Endothelial cell (in vitro differentiated cells): ENCODE data around the gene SDSL. TPM values are rescaled to one million over a fixed set of nuclear protein-coding genes. Genes with fewer than 3 reads are reported as not detected.

Experiments
- DNase-seq: peaks from one replicate; pipeline ENCODE4 v3.0.0; 2021; ENCODE audit warnings: low spot score
- H3K27ac Mint-ChIP-seq: one replicate; pipeline ENCODE4 v1.8.0; 2021; ENCODE audit warnings: mixed read lengths, inconsistent platforms; ENCODE audit not compliant: unreplicated experiment
- H3K27me3 Mint-ChIP-seq: one replicate; pipeline ENCODE4 v1.8.0; 2021; ENCODE audit warnings: mild to moderate bottlenecking, moderate library complexity, mixed read lengths, inconsistent platforms; ENCODE audit not compliant: unreplicated experiment
- H3K36me3 Mint-ChIP-seq: one replicate; pipeline ENCODE4 v1.8.0; 2021; ENCODE audit warnings: mild to moderate bottlenecking, low read depth, mixed read lengths, inconsistent platforms; ENCODE audit not compliant: unreplicated experiment
- H3K4me1 Mint-ChIP-seq: one replicate; pipeline ENCODE4 v1.8.0; 2021; ENCODE audit warnings: mild to moderate bottlenecking, mixed read lengths, inconsistent platforms; ENCODE audit not compliant: unreplicated experiment
- H3K4me3 Mint-ChIP-seq: one replicate; pipeline ENCODE4 v1.8.0; 2021; ENCODE audit warnings: mild to moderate bottlenecking, mixed read lengths, inconsistent platforms; ENCODE audit not compliant: unreplicated experiment
- H3K9me3 Mint-ChIP-seq: one replicate; pipeline ENCODE4 v1.8.0; 2021; ENCODE audit warnings: mixed read lengths, inconsistent platforms; ENCODE audit not compliant: unreplicated experiment
- total RNA-seq: library from RNA; stranded (reverse); fragmentation: NEBNext Ultra II Directional; extraction: Animal tissue kit (Norgen Biotek cat#: 25700); gene quantifications from one replicate; pipeline ENCODE4 v1.2.1, GENCODE V29; 2021; ENCODE audit not compliant: unreplicated experiment
- TF ChIP-seq, protein P1 (sequence below): fragments of 200-600 bp; sonication (generic); IDR thresholded peaks from one replicate; pipeline ENCODE4 v1.5.0; 2021; ENCODE audit warnings: antibody characterized with exemption; ENCODE audit not compliant: unreplicated experiment

Gene SDSL
- total RNA-seq, 1 donor from 2014 or later = 1.3 TPM

DNA sequence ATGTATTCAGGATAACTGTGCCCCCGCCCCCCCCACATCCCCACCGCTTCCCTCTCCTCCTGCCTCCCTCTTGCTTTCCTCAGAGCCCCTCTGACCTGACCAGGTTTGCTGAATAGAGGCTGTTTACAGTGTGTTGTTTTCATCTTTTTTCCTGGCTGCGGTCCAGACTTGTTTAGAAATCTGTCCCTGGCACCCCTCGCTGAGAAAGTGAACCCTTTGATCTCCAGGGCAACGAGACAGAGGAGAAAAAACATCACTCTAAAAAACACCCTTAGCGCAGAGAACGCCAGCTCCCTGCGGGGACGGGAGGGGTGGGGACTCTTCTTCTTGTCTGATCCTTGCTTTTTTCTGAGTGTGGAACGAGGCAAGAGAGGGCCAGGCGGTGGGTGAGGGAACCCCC is 41.0 kb upstream of the SDSL start:
- no peak overlapping the region for H3K27ac Mint-ChIP-seq
- no peak for DNase-seq
- H3K4me3 Mint-ChIP-seq = no peak overlapping the region
- no peaks in the 10 kb centered on the region for H3K9me3 Mint-ChIP-seq
- peaks cover 6% of the 10 kb centered on the region for H3K36me3 Mint-ChIP-seq
- TF ChIP-seq, protein P1, sequence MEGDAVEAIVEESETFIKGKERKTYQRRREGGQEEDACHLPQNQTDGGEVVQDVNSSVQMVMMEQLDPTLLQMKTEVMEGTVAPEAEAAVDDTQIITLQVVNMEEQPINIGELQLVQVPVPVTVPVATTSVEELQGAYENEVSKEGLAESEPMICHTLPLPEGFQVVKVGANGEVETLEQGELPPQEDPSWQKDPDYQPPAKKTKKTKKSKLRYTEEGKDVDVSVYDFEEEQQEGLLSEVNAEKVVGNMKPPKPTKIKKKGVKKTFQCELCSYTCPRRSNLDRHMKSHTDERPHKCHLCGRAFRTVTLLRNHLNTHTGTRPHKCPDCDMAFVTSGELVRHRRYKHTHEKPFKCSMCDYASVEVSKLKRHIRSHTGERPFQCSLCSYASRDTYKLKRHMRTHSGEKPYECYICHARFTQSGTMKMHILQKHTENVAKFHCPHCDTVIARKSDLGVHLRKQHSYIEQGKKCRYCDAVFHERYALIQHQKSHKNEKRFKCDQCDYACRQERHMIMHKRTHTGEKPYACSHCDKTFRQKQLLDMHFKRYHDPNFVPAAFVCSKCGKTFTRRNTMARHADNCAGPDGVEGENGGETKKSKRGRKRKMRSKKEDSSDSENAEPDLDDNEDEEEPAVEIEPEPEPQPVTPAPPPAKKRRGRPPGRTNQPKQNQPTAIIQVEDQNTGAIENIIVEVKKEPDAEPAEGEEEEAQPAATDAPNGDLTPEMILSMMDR = no peak
- no peaks in the 10 kb centered on the region for H3K4me1 Mint-ChIP-seq
- H3K27me3 Mint-ChIP-seq = peaks cover 6% of the 10 kb centered on the region

DNA sequence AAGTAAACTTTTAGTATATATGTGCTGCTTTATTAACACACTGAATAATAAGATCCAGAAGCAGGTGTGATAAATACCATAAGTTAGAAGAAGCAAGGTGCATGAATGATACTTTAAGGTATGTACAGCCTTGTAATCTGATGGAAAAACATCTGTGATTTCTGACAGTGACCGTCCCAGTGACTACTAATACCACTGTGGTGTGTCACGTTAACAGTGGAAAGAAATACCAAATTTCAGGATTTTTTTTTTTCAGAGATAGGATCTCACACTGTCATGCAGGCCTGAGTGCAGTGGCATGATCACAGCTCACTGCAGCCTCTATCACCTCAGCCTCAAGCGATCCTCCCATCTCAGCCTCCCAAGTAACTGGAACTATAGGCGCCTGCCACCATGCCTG is 40.0 kb upstream of the SDSL start:
- TF ChIP-seq, protein P1 = no peak
- peaks cover 6% of the 10 kb centered on the region for H3K36me3 Mint-ChIP-seq
- DNase-seq = no peak
- no peaks in the 10 kb centered on the region for H3K9me3 Mint-ChIP-seq
- no peak overlapping the region for H3K27ac Mint-ChIP-seq
- H3K4me3 Mint-ChIP-seq = no peak overlapping the region
- H3K27me3 Mint-ChIP-seq = peaks cover 6% of the 10 kb centered on the region
- no peaks in the 10 kb centered on the region for H3K4me1 Mint-ChIP-seq

DNA sequence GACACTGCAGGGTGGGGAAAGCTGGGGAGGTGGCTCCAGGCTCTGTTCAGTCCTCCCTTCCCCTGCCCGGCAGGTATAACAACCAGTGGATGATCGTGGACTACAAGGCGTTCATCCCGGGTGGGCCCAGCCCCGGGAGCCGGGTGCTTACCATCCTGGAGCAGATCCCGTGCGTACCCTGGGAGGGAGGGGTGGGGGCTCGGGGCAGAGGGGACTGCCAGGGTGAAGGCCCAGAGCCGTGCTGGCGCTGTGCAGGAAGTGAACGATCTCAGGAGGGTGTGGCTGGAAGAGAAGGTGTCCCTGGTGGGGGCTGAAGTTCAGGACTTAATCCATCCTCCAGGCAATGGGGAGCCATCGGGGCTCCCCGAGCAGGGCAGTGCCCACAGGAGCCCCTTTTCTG is 37.4 kb upstream of the SDSL start:
- no peaks in the 10 kb centered on the region for H3K4me1 Mint-ChIP-seq
- H3K9me3 Mint-ChIP-seq = no peaks in the 10 kb centered on the region
- no peak overlapping the region for H3K4me3 Mint-ChIP-seq
- TF ChIP-seq, protein P1 = no peak
- peaks cover 6% of the 10 kb centered on the region for H3K36me3 Mint-ChIP-seq
- H3K27me3 Mint-ChIP-seq = peaks cover 6% of the 10 kb centered on the region
- no peak overlapping the region for H3K27ac Mint-ChIP-seq
- no peak for DNase-seq

DNA sequence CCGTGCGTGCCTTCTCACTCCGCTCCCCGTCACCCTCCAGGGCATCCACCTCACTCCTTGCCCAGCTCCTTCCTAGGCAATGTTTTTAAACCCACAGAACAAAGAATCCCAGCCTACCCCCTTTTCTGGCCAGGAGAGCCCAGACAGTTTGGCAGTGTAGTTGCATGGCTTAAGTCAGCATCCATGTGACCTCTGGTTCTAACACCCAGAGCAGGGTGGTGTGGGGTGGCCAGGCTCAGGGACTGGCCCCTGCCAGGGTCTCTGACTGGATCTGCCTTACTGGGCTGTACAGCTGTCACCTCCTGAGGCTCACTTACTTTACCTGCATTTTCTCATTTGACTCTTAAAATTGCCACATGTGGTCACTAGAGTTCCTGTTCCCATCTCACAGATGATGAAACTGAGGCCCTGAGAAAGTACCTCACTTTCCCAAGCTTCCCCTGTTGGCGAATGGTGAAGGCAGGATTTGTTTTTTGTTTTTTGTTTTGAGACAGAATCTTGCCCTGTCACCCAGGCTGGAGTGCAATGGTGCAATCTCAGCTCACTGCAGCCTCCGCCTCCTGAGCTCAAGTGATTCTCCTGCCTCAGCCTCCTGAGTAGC is 36.8 kb upstream of the SDSL start:
- Mint-ChIP-seq H3K9me3 (no peaks in the 10 kb centered on the region), H3K4me3 (no peak overlapping the region), H3K27me3 (peaks cover 6% of the 10 kb centered on the region), H3K36me3 (peaks cover 6% of the 10 kb centered on the region), H3K27ac (no peak overlapping the region), H3K4me1 (no peaks in the 10 kb centered on the region)
- DNase-seq = no peak
- TF ChIP-seq, protein P1 = no peak

DNA sequence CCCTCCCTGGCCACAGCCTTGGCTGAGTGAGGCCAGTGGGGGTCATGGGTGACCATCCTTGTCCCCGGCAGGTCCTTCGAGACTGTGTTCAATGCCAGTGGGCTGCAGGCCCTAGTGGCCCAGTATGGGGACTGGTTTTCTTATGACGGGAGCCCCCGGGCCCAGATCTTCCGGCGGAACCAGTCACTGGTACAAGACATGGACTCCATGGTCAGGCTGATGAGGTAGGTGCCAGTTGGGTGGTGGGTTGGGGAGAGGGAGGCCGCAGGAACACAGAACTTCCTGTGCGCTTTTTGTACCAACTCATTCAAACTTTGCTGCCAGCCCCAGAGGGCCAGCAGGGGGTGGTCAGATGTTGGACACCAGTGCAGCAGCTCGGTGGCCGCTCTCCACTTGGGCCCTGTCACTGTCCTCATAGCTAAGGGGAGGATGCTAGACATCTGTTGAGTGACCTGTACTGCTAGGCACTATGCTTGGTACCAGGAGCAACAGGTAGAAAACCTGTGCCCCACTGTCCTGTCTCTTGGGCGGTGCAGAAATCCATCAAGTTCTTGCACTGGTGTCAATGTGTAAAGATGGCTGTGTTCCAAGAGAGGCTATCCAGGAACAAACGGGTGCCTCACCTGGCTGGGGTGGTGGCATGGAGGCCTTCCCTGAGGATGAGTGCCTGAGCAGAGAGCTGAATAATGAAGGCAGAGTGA is 35.2 kb upstream of the SDSL start:
- H3K27ac Mint-ChIP-seq = no peak overlapping the region
- TF ChIP-seq, protein P1 = no peak
- no peak overlapping the region for H3K4me3 Mint-ChIP-seq
- peaks cover 6% of the 10 kb centered on the region for H3K36me3 Mint-ChIP-seq
- no peaks in the 10 kb centered on the region for H3K9me3 Mint-ChIP-seq
- DNase-seq = no peak
- H3K4me1 Mint-ChIP-seq = no peaks in the 10 kb centered on the region
- peaks cover 4% of the 10 kb centered on the region for H3K27me3 Mint-ChIP-seq
